A549 (cell line): ENCODE results near the gene TSC22D2. TPM values are rescaled to one million over a fixed set of nuclear protein-coding genes. Genes with fewer than 3 reads are reported as not detected.
A peak's percentile ranks its signal among the peaks of the same experiment; 100 is the strongest.

Source experiments
- ATAC-seq, 2 experiments: fragments of 200-7000 bp in 1 of 2; fragments of >200 bp in 1 of 2; cut with Nextera tagmentation in 1 of 2; cut with Tn5 transposase in 1 of 2; 3 replicates each; pipeline versions ENCODE4 v1.8.0 to v1.9.1; 2018 to 2020; ENCODE audit warnings: mild to moderate bottlenecking in 1 of 2, moderate library complexity in 1 of 2
- CTCF ChIA-PET: fragments of 300-600 bp; sonication (Branson Sonifier 250); formaldehyde crosslinking; extraction: SDS; loops from one replicate; lab custom pipeline; 2021; ENCODE audit warnings: antibody characterized with exemption, inconsistent platforms; lab: Yijun Ruan, JAX
- POLR2A ChIA-PET: fragments of 350-600 bp; formaldehyde crosslinking; extraction: SDS; loops from one replicate; lab custom pipeline; 2021; ENCODE audit warnings: antibody characterized with exemption, inconsistent platforms; lab: Yijun Ruan, JAX
- DNase-seq, 2 experiments: peaks; one replicate each; pipeline versions ENCODE4 v3.0.0 to v3.0.0-alpha.2; 2011 to 2016; ENCODE audit warnings: low read depth in 1 of 2, low spot score in 1 of 2
- FAIRE-seq: peaks from 2 replicates; lab custom pipeline; 2011; peaks lifted over from hg19 to GRCh38; lab: Jason Lieb, UNC
- H3K27ac ChIP-seq, 2 experiments: fragments of >200 bp; sonication (Bioruptor Twin); formaldehyde crosslinking; 3 replicates each; pipeline ENCODE4 v1.5.1; 2016 to 2017
- H3K4me1 ChIP-seq: fragments of >200 bp; sonication (Bioruptor Twin); formaldehyde crosslinking; 3 replicates; pipeline ENCODE4 v1.6.1; 2016
- H3K4me2 ChIP-seq: fragments of >200 bp; sonication (Bioruptor Twin); formaldehyde crosslinking; 3 replicates; pipeline ENCODE4 v1.6.1; 2016
- H3K4me3 ChIP-seq: fragments of >200 bp; sonication (Bioruptor Twin); formaldehyde crosslinking; 3 replicates; pipeline ENCODE4 v1.5.1; 2016
- H3K9me3 ChIP-seq: fragments of >200 bp; sonication (Bioruptor Twin); formaldehyde crosslinking; 3 replicates; pipeline ENCODE4 v1.6.1; 2016
- BCL3 ChIP-seq: fragments of >200 bp; sonication (Bioruptor Twin); formaldehyde crosslinking; IDR thresholded peaks from 3 replicates; pipeline ENCODE4 v1.6.1; 2016
- CBX8 ChIP-seq: fragments of 200-600 bp; sonication (generic); IDR thresholded peaks from 2 replicates; pipeline ENCODE4 v1.6.1; 2016
- CTCF ChIP-seq: fragments of >200 bp; sonication (Bioruptor Twin); formaldehyde crosslinking; IDR thresholded peaks from 3 replicates; pipeline ENCODE4 v1.5.1; 2016
- ELK1 ChIP-seq: fragments of 150-350 bp; IDR thresholded peaks from 2 replicates; pipeline ENCODE4 v1.6.1; 2014; ENCODE audit warnings: low read depth, mild to moderate bottlenecking, low read length
- HEYL ChIP-seq: fragments of 250-450 bp; sonication (Bioruptor Pico); IDR thresholded peaks from 2 replicates; pipeline ENCODE4 v1.8.0; 2021; ENCODE audit warnings: mild to moderate bottlenecking, moderate library complexity
- MAFK ChIP-seq: fragments of 450-650 bp; IDR thresholded peaks from 2 replicates; pipeline ENCODE4 v1.6.1; 2014; ENCODE audit not compliant: partially characterized antibody
- NFE2L2 ChIP-seq: fragments of 150-350 bp; conservative IDR thresholded peaks from 2 replicates; pipeline ENCODE4 v1.6.1; 2014; ENCODE audit warnings: low read length
- PHF8 ChIP-seq: fragments of 200-600 bp; sonication (generic); IDR thresholded peaks from 2 replicates; pipeline ENCODE4 v1.6.1; 2016; ENCODE audit warnings: low read depth, mild to moderate bottlenecking, antibody characterized with exemption, moderate library complexity, borderline replicate concordance
- POLR2AphosphoS2 ChIP-seq: conservative IDR thresholded peaks from 2 replicates; pipeline ENCODE4 v1.6.1; 2012; ENCODE audit warnings: low read length, improper control_type of control experiment, inconsistent platforms
- RAD21 ChIP-seq, 2 experiments: fragments of >200 bp in 1 of 2; sonication (Bioruptor Twin) in 1 of 2; formaldehyde crosslinking in 1 of 2; IDR thresholded peaks in 1 of 2; conservative IDR thresholded peaks in 1 of 2; 2 replicates in 1 of 2; 3 replicates in 1 of 2; pipeline ENCODE4 v1.6.1; 2012 to 2018; ENCODE audit warnings: inconsistent platforms in 1 of 2
- RNF2 ChIP-seq: fragments of 200-600 bp; sonication (generic); IDR thresholded peaks from 2 replicates; pipeline ENCODE4 v1.6.1; 2016; ENCODE audit warnings: low read depth, mild to moderate bottlenecking, antibody characterized with exemption, moderate library complexity, borderline replicate concordance
- SMC3 ChIP-seq: fragments of >200 bp; sonication (Bioruptor Twin); formaldehyde crosslinking; IDR thresholded peaks from 3 replicates; pipeline ENCODE4 v1.6.1; 2018; ENCODE audit warnings: inconsistent platforms
- SREBF2 ChIP-seq: fragments of 450-650 bp; IDR thresholded peaks from 2 replicates; pipeline ENCODE4 v1.6.1; 2014; ENCODE audit warnings: mild to moderate bottlenecking, moderate library complexity
- ZNF302 ChIP-seq: fragments of 250-450 bp; sonication (Bioruptor Pico); IDR thresholded peaks from 2 replicates; pipeline ENCODE4 v1.9.0; 2021; ENCODE audit warnings: inconsistent platforms, mild to moderate bottlenecking, moderate library complexity
- ZSCAN20 ChIP-seq: fragments of 250-450 bp; sonication (Bioruptor Pico); IDR thresholded peaks from 2 replicates; pipeline ENCODE4 v1.8.0; 2022; ENCODE audit warnings: mild to moderate bottlenecking, moderate library complexity
- WGBS: methylation state at CpG from one replicate; pipeline ENCODE4 v1.1.6; 2017; ENCODE audit errors: missing lambda C conversion rate; 5-methylcytosine and 5-hydroxymethylcytosine counted together
- polyA plus RNA-seq, 4 experiments: library from polyadenylated mRNA; depleted of rRNA in 3 of 4; stranded (reverse); fragments of >200 nt; fragmentation: RNase III in 1 of 4; extraction: RNeasy Plus Mini Kit Qiagen cat#74134 plus additional on column Dnase treatment in 1 of 4; gene quantifications; 2 replicates in 3 of 4; 3 replicates in 1 of 4; pipeline ENCODE4 v1.2.3, GENCODE V29; 2011 to 2017
- TF ChIP-seq, protein P1 (sequence below): IDR thresholded peaks from 2 replicates; pipeline ENCODE4 v1.6.1; 2012

TSC22D2 gene
- polyA plus RNA-seq, 2 of the 4 experiments (the other 2 are of a cell fraction), result 8.8 to 13.9 TPM

- FAIRE-seq (no peak), ATAC-seq (peak; percentile 24 to 64; a peak in 3 of 6 replicates), DNase-seq (no peak)
- Histone ChIP-seq H3K9me3 (peaks cover 2% of the 10 kb centered on the region; the same call in 1 of the 3 replicates), H3K4me3 (no peak overlapping the region), H3K4me1 (peaks cover 18% of the 10 kb centered on the region), H3K4me2 (no peak overlapping the region), H3K27ac (peak overlapping the region; percentile 22 to 57; a peak in 3 of 6 replicates)
- 90% methylated on average over 1 of the region's 1 CpG for WGBS
- ChIA-PET POLR2A (interaction anchor here (0.6 to 1.0 kb wide), 3 partner anchors 82 to 524 kb away, joined by 3 to 5 read pairs (median 3); partner anchors contain the start of gene PFN2), CTCF (interaction anchor here (0.6 to 6.4 kb wide), 45 partner anchors 11 to 531 kb away, joined by 3 to 76 read pairs (median 6); partner anchors contain the start of gene TSC22D2)
- TF ChIP-seq POLR2AphosphoS2 (no peak), ZSCAN20 (CRISPR knock-in tag) (no peak), ZNF302 (CRISPR knock-in tag) (no peak), BCL3 (no peak), CBX8 (no peak), HEYL (CRISPR knock-in tag) (no peak), ELK1 (no peak)
Observed at GRCh38 chr3:150495149-150495548, 87.1 kb downstream of the TSC22D2 start.

- POLR2A ChIA-PET, result interaction anchor here (0.6 to 1.0 kb wide), 3 partner anchors 83 to 525 kb away, joined by 3 to 5 read pairs (median 3); partner anchors contain the start of gene PFN2
- no peak overlapping the region for H3K4me2 ChIP-seq
- FAIRE-seq, result no peak
- peak; percentile 39 to 48 for DNase-seq
- CTCF ChIA-PET, result interaction anchor here (0.6 to 6.4 kb wide), 46 partner anchors 10 to 933 kb away, joined by 3 to 76 read pairs (median 6); partner anchors contain the start of gene TSC22D2
- no peak for TF ChIP-seq NFE2L2
- no peak for TF ChIP-seq SREBF2
- TF ChIP-seq, protein P1, sequence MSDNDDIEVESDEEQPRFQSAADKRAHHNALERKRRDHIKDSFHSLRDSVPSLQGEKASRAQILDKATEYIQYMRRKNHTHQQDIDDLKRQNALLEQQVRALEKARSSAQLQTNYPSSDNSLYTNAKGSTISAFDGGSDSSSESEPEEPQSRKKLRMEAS, result no peak
- peak; percentile 88 for TF ChIP-seq CTCF
- TF ChIP-seq RAD21 (conservative IDR thresholded peaks at IDR 0.05 in 1 of 2, IDR thresholded peaks at IDR 0.05 in 1 of 2), result peak; percentile 90 to 94
- peak; percentile 97 for TF ChIP-seq SMC3
- no peak for TF ChIP-seq POLR2AphosphoS2
- TF ChIP-seq RNF2, result no peak
- TF ChIP-seq MAFK, result no peak
- no peak for TF ChIP-seq ZSCAN20 (CRISPR knock-in tag)
- no peak for TF ChIP-seq PHF8
- TF ChIP-seq ELK1, result no peak
- H3K4me3 ChIP-seq, result no peak overlapping the region
- peaks cover 7% of the 10 kb centered on the region for H3K9me3 ChIP-seq
- ATAC-seq, result peak in 1 of 2 experiments; percentile 74; a peak in 3 of 6 replicates
- H3K4me1 ChIP-seq, result peaks cover 18% of the 10 kb centered on the region
- peak overlapping the region in 1 of 2 experiments; percentile 22; a peak in 1 of 6 replicates for H3K27ac ChIP-seq
- 2% methylated on average over 2 of the region's 2 CpGs for WGBS
Observed at GRCh38 chr3:150495563-150496168, 87.6 kb downstream of the TSC22D2 start.
